Lower lobe of right lung (tissue), 2 donors: ENCODE data around the gene TEKTIP1. TPM values are rescaled to one million over a fixed set of nuclear protein-coding genes. Genes with fewer than 3 reads are reported as not detected.
A peak's percentile ranks its signal among the peaks of the same experiment; 100 is the strongest.

Source experiments
- ATAC-seq, 2 donors: fragments of 200-7000 bp; cut with Tn5 transposase; one replicate each; pipeline ENCODE4 v1.9.1; 2020 to 2022; ENCODE audit warnings: mild to moderate bottlenecking in 2 of 2, moderate library complexity in 2 of 2
- DNase-seq: peaks from one replicate; pipeline ENCODE4 v3.0.0-alpha.2; 2020
- H3K27ac ChIP-seq: fragments of 200-600 bp; one replicate; pipeline ENCODE4 v1.8.0; 2022
- H3K27me3 ChIP-seq: fragments of 200-600 bp; one replicate; pipeline ENCODE4 v1.8.0; 2022; ENCODE audit warnings: low read depth
- H3K36me3 ChIP-seq: fragments of 200-600 bp; one replicate; pipeline ENCODE4 v1.8.0; 2022; ENCODE audit warnings: mild to moderate bottlenecking
- H3K4me1 ChIP-seq: fragments of 200-600 bp; one replicate; pipeline ENCODE4 v1.8.0; 2022
- H3K4me3 ChIP-seq: fragments of 200-600 bp; one replicate; pipeline ENCODE4 v1.8.0; 2022; ENCODE audit warnings: mild to moderate bottlenecking
- H3K9me3 ChIP-seq: fragments of 200-600 bp; one replicate; pipeline ENCODE4 v1.8.0; 2022
- CTCF ChIP-seq: fragments of 200-600 bp; IDR thresholded peaks from one replicate; pipeline ENCODE4 v1.8.0; 2022; ENCODE audit warnings: antibody characterized with exemption, mild to moderate bottlenecking
- intact Hi-C: fragments of 100-400 bp; cut with DNase I; formaldehyde crosslinking; loops from one replicate; pipeline ENCODE4 v1.11.0; 2022
- total RNA-seq: library from RNA; stranded (reverse); fragmentation: NEBNext Ultra II Directional; extraction: Animal tissue kit (Norgen Biotek cat#: 25700); gene quantifications from one replicate; pipeline ENCODE4 v1.2.1, GENCODE V29; 2021
- donor health status: DM: no; HTN: yes; CAD: no; lungs with severe emphysema.

Gene TEKTIP1
- total RNA-seq, 1 donor from 2014 or later: 2.2 TPM

- ATAC-seq: no peak
- no peaks in the 10 kb centered on the region for H3K9me3 ChIP-seq
- DNase-seq: no peak
- no peak for TF ChIP-seq CTCF
- H3K27ac ChIP-seq: no peak overlapping the region
- intact Hi-C loops: no loop called here
- H3K4me3 ChIP-seq: no peak overlapping the region
- H3K4me1 ChIP-seq: no peaks in the 10 kb centered on the region
- no peaks in the 10 kb centered on the region for H3K27me3 ChIP-seq
- H3K36me3 ChIP-seq: peaks cover 81% of the 10 kb centered on the region
Observed at GRCh38 chr19:3523361-3524077, 15.5 kb upstream of the TEKTIP1 start.

GRCh38 chr19:3524078-3524842 lies 14.7 kb upstream of the TEKTIP1 start:
- Histone ChIP-seq H3K4me1 (no peaks in the 10 kb centered on the region), H3K4me3 (no peak overlapping the region), H3K27ac (no peak overlapping the region), H3K36me3 (peaks cover 74% of the 10 kb centered on the region), H3K27me3 (no peaks in the 10 kb centered on the region), H3K9me3 (no peaks in the 10 kb centered on the region)
- intact Hi-C loops: no loop called here
- no peak for ATAC-seq
- TF ChIP-seq CTCF: no peak
- no peak for DNase-seq

GRCh38 chr19:3524904-3525451 lies 14.0 kb upstream of the TEKTIP1 start:
- peaks cover 67% of the 10 kb centered on the region for H3K36me3 ChIP-seq
- H3K4me3 ChIP-seq: no peak overlapping the region
- H3K4me1 ChIP-seq: no peaks in the 10 kb centered on the region
- H3K27ac ChIP-seq: no peak overlapping the region
- no peak for ATAC-seq
- no peak for TF ChIP-seq CTCF
- intact Hi-C loops: no loop called here
- no peaks in the 10 kb centered on the region for H3K9me3 ChIP-seq
- no peak for DNase-seq
- no peaks in the 10 kb centered on the region for H3K27me3 ChIP-seq

GRCh38 chr19:3526507-3527237 lies 12.3 kb upstream of the TEKTIP1 start:
- intact Hi-C loops: no loop called here
- TF ChIP-seq CTCF: peak; percentile 9
- Histone ChIP-seq H3K27ac (no peak overlapping the region), H3K4me3 (no peak overlapping the region), H3K4me1 (no peaks in the 10 kb centered on the region), H3K36me3 (peaks cover 74% of the 10 kb centered on the region), H3K27me3 (no peaks in the 10 kb centered on the region), H3K9me3 (no peaks in the 10 kb centered on the region)
- no peak for DNase-seq
- no peak for ATAC-seq

- intact Hi-C loops: no loop called here
- no peaks in the 10 kb centered on the region for H3K27me3 ChIP-seq
- no peak for TF ChIP-seq CTCF
- H3K4me3 ChIP-seq: no peak overlapping the region
- no peaks in the 10 kb centered on the region for H3K9me3 ChIP-seq
- DNase-seq (no peak), ATAC-seq (no peak)
- H3K4me1 ChIP-seq: no peaks in the 10 kb centered on the region
- H3K27ac ChIP-seq: no peak overlapping the region
- peaks cover 76% of the 10 kb centered on the region for H3K36me3 ChIP-seq
Observed at GRCh38 chr19:3527238-3527910, 11.6 kb upstream of the TEKTIP1 start.
